ENCODE data around the gene SNTG2.

Gene SNTG2

DNA sequence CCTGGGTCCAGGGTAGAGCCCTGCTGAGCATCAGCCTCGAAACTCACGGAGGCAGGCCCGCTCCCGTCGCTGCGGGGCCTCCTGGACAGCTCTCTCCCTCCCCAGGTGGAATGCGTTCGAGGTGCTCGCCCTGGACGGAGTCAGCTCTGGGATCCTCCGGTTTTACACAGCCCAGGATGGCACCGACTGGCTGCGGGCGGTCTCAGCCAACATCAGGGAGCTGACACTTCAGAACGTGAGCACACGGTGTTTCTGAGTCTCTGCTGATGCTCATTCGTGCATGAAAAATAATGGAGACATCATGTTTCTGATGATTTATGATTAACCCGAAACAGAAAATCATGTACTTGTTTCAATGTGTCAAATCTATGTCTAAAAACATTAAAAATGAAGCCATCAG is 287.1 kb downstream of the SNTG2 start:
- DNase-seq (ENCODE audit: low read depth) = no peak

DNA sequence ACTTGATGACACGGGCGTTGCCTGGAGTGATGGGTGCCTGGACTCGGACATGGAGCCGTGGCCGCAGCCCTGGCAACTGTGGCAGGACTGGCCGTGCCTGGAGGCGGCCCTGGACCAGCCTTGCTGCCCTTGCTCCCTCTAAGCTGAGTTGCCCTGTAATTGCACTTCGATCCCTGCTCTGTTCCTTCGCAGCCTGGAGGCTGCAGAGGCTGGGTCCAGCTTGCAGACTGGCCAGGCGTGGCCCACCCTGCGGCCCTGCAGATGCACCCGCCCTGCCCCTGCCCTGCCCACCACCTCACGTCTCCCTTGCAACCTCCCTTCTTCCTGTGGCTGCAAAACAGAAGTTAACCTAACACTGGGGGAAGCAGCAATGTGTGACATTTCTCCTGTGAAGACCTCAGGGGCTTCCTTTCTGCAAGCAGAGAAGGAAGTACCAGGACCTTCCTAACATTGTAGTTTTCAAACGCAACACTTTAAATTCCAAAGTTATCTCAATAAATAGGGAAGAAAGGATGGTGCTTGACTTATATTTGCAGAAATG is 288.0 kb downstream of the SNTG2 start:
- no peak for DNase-seq (ENCODE audit: low read depth)

DNA sequence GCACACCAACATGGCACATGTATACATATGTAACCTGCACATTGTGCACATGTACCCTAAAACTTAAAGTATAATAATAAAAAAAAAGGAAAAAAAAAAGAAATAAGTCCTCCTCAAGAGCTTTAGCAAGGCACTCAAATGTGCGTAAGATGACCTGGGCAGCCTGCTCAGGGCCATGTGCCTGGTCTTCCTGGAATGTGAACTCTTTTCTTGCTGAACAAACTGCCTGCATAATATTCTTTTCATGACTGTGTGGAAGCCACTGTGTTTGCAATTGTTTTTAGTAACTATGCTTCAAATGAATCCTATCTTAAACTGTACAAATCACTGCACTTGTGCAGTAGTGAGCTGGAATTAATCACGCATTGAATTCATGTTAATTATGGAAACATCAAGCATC is 294.5 kb downstream of the SNTG2 start:
- no peak for DNase-seq (ENCODE audit: low read depth)

DNA sequence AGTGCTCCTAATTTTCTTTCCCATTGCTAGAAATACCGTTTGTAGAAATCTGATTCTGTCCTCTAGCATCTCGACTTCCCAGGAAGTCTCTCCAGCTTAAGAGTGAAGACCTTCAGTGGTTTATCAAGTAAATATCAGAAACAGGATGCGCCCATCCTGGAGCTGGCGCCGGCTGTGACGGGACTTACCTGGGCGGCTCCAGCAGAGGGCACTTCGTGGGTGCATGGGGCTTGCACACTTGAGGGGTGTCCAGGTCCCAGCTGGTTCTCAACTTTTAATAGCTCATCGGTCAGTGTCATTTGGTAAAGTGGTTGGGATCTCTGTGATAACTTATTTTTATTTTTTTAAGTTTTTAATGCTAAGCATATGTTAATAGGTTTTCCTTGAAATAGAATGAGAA is 295.6 kb downstream of the SNTG2 start:
- no peak for DNase-seq (ENCODE audit: low read depth)

DNA sequence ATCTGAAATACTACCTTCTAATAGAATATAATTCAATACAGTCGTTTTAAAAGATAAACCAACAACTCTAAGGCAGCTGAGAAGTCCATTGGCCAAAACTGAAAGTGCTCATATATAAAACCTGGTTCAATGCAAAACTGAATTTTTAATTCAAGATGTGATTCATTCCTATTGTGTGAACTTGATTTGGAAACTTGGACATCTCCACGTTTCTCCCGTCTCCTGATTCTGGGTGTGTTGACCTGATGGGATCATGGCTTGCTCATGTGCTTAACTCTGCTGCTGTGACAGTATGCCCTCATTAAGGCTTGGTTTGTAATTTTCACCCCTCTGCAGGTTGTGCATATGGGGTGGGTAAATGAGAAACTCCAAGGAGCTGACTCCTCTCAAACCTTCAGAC is 296.3 kb downstream of the SNTG2 start:
- no peak for DNase-seq (ENCODE audit: low read depth)

DNA sequence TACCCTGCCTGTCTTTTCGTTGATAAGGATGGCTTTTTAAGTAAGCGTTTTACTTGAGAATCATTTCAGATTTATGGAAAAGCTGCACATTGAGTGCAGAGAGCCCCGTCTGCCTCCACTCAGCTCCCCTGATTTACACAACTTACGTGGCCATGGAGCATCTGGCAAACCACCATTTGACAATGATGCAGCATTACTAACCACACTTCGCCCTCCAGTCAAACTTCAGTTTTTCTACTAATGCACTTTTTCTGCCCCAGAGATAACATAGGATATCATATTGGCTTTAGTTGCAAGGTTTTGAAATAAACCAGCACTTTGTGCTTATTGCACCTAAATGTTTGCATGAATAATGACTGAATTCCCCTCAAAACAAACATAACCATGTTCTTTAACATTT is 297.5 kb downstream of the SNTG2 start:
- no peak for DNase-seq (ENCODE audit: low read depth)

DNA sequence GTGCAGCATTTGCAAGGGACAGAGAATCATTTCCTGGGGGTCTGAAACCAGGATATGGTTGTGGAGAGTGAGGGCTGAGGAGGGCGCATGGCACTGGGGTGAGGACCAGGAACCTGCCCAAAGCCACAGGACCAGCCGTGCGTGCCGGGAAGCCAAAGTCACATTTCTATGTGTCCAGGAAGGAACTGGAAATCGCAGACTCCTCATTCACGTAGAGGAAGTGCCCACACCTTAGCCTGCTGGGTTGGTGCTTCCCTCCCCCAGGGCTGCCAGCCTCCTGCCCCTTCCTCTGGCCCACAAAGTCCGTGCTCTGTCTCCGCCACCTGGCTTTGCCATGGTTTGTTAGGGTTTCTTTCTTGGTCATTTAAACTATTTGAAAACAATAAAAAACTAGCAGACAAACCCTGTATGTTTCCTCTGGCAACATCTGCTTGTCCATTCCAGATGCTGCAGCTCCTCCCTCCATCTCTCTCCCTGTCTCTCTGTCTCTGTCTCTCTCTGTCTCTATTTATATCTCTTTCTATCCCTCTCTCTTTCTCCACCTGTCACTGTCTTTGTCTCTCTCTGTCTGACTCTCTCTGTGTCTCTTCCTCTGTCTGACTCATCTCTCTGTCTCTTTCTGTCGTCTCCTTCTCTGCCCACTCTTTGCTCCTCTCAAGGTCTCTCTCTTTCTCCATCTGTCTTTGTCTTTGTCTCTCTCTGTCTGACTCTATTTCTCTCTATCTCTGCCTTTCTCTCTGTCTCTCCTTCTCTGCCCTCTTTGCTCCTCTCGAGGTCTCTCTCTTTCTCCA is 299.4 kb downstream of the SNTG2 start:
- DNase-seq (ENCODE audit: low read depth) = no peak

DNA sequence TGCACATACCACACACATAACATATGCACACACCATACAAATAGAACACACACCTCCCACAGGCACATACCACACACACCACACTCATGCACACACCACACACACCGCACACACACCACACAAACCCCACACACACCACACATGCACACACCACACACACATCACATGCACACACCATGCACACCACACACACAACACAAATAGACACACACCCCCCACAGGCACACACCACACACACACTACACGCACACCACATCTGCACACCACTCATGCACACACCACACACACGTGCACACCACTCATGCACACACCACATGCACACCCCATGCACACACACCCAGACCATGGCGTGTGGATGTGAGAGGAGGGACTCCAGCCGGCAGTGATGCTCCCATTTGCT is 300.9 kb downstream of the SNTG2 start:
- no peak for DNase-seq (ENCODE audit: low read depth)

DNA sequence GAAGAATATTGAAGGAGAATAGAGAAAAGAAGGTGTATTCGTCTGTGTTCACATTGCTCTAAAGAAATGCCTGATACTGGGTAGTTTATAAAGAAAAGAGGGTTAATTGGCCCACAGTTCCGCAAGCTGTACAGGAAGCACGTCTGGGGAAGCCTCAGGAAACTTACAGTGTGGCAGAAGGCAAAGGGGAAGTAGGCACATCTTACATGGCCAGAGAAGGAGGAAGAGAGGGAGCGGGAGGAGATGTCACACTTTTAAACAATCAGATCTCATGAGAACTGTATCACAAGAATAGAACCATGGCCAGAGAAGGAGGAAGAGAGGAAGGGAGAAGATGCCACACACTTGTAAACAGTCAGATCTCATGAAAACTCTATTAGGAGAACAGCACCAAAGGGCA is 303.0 kb downstream of the SNTG2 start:
- DNase-seq (ENCODE audit: low read depth) = no peak

DNA sequence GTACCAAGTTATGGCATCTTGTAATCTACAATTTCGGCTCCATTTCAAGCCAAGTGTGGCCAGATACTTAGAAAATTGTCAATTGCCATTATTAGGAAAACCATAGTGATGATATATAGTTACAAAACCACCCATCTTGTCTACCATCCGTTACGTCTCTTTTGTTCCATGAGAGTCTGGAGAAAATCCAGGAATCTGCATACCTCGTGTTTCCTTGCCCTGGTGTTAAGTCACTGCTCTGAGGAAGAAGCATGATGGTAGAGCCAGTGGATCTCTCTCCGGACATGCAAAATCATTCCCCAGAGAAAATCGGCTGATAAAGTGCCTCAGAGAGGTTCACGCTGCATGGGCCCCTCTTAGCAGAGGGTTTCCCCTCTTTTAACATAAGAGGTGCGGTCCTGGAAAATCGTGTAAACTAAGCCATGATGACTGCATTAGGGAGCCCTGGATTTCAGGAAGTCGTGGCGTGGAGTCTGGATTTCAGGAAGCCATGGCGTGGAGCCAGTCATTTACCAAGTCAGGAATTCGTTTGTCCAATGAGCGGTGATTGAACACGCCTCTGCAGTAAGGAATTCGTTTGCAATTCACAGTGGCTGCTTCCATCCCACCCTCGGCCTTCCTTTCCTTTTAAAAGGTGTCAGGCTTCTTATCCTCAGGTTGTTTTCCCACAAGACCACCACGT is 304.2 kb downstream of the SNTG2 start:
- DNase-seq (ENCODE audit: low read depth) = no peak

DNA sequence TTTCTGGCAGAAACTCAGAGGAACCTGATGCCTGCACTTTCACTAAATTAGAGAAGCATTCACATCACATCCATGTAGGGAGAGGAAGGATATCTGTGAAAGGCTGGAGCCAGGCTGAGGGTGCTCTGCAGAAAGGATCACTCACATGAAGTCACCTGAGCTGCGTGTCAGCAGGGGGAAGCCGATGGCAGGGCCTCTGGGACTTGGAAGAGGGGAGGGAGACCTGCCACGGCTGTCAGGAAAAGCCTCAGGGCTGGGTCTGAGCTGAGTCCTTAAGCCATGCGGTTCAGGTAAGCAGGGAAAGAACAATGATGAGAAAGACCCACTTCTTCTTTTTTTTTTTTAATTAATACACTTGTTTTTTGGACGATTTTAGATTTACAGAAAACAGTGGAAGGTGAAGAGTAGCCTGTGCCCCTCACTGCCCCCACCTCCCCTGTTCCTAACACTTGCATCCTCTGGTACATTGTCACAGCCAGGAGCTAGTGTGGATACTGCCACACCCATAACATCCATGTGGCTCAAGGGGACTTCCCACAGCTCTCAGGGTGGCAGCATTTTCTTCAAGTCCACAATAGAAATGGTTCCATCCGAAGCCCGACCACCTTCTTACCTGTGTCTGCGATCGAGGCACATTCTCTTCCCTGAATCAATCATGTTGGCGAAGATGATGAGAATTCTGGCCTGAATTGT is 306.1 kb downstream of the SNTG2 start:
- DNase-seq (ENCODE audit: low read depth) = no peak

DNA sequence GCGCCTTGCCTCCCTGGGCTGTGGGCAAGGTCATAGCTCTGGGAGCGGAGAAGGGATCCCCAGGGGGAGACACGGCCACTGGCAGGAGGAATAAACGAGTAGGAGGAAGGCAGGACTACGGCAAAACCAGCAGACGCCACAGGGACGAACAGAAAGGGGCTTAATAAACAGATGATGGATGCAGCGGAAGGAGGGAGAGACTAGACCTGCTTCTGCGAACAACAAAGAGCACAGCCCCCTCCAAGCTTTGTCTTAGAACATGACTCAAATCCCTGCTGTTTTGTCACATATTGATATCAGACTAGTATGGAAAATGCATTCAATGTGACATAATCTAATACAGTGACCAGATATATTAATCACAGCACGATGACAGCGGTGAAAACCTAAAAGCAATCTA is 306.7 kb downstream of the SNTG2 start:
- DNase-seq (ENCODE audit: low read depth) = no peak

DNA sequence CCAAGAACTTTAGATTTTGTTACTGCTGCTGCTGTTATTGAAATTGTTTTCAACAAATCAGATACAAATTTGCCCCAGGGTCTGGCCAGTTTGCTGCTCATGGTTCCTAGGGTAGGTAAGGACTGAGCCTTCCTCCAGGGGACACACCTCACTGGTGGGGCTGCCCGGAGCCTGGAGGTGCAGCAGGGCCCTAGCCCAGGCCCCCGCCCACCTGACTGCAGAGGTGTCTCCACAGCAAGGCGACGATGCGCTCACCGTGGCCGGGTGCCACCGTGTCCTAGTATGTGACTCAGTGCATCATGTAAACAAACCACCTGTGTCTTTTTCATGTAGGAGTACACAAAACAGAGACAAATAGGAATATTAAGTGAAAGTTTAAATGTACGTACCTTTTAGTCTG is 309.1 kb downstream of the SNTG2 start:
- DNase-seq (ENCODE audit: low read depth) = no peak

DNA sequence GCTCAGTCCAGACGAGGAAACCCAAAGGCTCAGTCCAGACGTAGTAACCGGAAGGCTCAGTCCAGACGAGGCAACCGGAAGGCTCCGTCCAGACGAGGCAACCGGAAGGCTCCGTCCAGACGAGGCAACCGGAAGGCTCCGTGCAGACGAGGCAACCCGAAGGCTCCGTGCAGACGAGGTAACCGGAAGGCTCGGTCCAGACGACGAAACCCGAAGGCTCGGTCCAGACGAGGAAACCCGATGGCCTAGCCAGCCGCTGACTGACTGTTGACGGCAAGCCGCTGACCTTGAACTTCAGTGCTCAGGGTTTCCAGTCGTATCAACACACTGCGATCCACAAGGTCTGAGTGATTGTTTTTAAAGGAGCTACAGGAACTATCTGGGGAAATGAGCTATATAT is 312.0 kb downstream of the SNTG2 start:
- no peak for DNase-seq (ENCODE audit: low read depth)

DNA sequence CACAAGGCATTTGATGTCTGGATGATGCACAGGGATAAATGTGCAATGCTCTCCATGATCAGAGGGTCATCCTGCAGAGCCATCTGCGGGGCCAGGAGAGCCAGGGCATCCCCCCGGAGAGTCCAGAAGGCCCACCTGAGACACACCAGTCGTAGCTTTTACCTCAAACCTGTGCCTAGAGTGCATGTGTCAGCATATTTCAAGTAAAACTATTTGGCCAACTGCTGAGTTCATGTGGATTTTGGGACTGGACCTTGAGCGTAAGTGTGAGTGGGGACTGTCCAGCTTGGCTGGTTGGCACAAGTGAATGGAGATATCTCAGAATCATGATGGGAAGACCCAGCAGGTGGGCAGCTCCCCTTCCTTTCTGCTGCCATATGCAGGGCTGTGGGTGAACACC is 314.8 kb downstream of the SNTG2 start:
- DNase-seq (ENCODE audit: low read depth) = no peak

DNA sequence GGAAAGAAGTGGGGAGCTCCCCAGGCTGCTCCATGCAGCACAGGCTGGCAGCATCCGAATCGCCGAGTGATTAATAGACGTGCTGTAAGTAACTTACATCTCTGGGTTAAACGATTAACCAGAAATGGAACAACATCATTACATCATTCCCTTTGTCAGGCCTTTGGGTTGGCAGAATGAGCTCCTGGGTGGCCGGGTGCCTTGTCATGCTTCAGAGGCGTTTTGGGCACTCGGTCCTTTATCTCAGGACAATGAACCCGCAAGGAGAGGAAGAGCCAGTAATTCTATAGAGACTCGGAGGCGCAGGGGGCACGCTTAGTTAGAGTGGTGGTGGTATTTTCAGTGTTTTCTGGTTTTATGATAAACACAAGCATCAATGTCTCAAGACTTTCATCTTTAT is 315.7 kb downstream of the SNTG2 start:
- DNase-seq (ENCODE audit: low read depth) = no peak

DNA sequence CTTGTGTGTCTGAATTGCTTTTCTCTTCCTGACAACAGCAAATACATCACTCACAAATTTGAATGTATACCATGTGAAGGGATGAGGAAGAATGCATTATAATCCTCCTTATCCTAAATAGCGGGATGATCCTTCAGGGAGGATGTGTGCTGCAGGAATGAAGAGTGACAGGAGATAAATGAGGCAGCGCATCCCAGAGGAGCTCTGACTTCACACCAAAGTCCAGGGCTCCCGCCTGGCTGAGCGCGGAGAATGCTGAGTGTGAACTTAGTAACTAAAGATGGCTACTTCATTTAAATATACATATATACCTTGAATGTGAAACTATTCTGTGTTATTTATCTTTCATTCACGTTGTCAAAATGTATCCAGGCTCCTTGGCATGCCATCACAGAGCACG is 317.4 kb downstream of the SNTG2 start:
- DNase-seq (ENCODE audit: low read depth) = no peak

DNA sequence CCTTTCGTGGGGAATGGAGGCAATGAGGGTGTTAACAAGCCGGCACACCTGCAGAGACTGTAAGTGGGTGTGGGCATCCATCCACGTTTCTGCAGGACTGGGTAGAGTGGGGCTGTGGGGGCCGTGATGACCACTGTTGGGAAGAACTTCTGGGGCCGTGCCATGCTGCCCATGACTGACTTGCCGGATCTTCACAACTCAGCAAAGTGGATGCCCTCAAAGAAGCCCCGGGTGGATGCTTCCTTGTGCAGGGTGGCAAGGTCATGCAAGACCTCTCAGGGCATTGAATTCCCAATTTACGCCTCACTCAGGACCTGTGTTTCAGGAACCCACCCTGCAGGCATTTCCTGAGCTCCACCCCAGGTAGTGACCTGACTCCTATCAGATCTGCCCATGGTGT is 319.2 kb downstream of the SNTG2 start:
- DNase-seq (ENCODE audit: low read depth) = no peak

DNA sequence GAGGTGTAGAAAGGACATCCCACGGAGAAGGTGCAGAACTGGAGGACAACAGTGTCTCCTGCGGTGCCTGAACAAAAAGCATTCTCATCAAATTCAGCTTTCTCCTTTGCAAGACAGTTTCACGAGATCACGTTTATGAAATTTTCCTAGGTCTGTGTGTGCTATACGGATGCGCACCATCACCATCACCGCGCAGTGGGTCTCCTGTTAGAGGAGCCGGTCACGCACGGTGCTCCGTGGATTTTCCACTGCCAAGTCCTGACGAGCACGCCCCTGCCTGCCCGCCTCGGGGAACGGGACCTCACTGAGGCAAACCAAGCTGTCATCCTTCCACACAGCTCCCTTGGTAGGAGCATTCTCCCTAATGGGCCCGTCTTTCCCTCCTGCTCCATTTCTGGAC is 322.2 kb downstream of the SNTG2 start:
- DNase-seq (ENCODE audit: low read depth) = no peak

DNA sequence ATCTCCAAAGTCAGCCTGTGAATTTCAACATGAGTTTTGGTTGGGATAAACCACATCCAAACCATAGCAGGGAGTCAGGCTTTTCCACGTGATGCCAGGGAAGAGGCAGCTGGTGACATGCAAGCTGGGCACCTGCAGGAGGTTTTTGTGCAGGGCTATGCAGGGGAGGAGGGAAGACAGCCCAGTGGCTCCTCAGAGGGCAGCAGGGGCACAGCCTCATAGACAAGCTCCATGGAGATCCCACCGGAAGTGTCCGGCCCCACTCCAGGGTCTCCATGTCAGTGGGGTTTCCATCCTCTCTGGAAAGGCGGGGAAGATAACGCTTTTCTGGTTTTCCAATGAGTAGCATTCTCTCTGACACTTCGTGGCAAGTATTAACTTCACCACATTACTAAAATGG is 327.0 kb downstream of the SNTG2 start:
- DNase-seq (ENCODE audit: low read depth) = no peak

DNA sequence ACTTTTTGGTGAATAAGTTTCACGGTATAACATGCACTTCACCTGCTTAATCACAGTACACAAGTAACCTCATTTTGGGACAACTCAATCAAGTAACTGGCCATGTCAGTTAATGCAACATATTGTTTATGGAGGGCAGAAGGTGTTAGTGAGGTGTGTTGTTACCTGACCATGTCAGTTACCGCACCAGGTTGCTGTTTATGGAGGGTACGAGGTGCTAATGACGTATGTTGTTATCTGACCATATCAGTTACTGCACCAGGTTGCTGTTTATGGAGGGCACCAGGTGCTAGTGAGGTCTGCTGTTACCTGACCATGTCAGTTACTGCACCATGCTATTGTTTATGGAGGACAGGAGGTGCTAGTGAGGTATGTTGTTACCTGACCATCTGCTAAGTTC is 327.5 kb downstream of the SNTG2 start:
- DNase-seq (ENCODE audit: low read depth) = no peak

DNA sequence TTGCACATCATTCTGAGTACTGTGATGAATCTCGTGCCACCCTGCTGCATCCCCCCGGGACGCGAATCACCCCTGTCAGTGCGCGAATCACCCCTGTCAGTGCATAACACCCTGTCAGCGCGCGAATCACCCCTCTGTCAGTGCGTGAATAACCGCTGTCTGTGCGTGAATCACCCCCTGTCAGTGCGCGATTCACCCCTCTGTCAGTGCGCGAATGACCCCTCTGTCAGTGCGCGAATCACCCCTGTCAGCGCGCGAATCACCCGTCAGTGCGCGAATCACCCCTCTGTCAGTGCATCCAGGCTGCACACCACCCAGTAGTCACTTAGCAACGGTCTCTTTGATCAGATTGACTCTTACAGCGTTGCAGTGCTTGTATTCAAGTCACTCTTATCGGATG is 328.2 kb downstream of the SNTG2 start:
- DNase-seq (ENCODE audit: low read depth) = no peak

DNA sequence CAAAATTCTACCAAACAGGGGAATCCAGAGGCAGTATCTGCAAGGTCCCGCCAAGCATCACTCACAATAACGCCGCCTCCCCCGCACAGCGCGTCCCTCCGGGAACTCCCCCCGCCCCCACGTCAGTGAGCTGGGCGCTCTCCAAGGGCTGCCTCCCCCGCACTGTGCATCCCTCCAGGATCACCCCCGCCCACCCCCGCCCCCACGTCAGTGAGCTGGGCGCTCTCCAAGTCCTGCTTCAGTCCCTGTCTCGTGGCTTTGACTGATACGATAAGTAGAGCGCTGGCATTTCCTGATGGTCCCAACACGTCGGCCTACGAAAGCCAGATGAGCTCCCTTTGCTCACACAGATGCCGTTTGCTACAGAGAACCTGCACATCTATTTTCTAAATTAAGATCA is 331.9 kb downstream of the SNTG2 start:
- no peak for DNase-seq (ENCODE audit: low read depth)

All from iris pigment epithelial cell (primary cell).